Urinary bladder (tissue), 4 donors: ENCODE results near the gene HS2ST1. TPM values are rescaled to one million over a fixed set of nuclear protein-coding genes. Genes with fewer than 3 reads are reported as not detected.
"Not testable (repeated sequence)": the region's sequence is repeated elsewhere in the genome, so short reads cannot be mapped to it uniquely, and the experiment has no call there.

Source experiments
- DNase-seq: peaks from one replicate; pipeline ENCODE4 v3.0.0-alpha.2; 2015; ENCODE audit errors: extremely low spot score
- H3K27ac ChIP-seq: one replicate; pipeline ENCODE4 v1.5.1; 2013; ENCODE audit warnings: low read depth, mild to moderate bottlenecking, moderate library complexity
- H3K36me3 ChIP-seq: one replicate; pipeline ENCODE4 v1.6.1; 2013; ENCODE audit warnings: mild to moderate bottlenecking, moderate library complexity; ENCODE audit not compliant: insufficient read depth
- H3K4me1 ChIP-seq: one replicate; pipeline ENCODE4 v1.6.1; 2013; ENCODE audit warnings: mild to moderate bottlenecking, moderate library complexity; ENCODE audit not compliant: insufficient read depth
- H3K4me3 ChIP-seq: one replicate; pipeline ENCODE4 v1.5.1; 2013; ENCODE audit warnings: low read depth, low read length
- WGBS: extraction: QIAGEN DNeasy Blood & Tissue Kit; methylation state at CpG from one replicate; pipeline ENCODE4 v1.1.7; 2013; 5-methylcytosine and 5-hydroxymethylcytosine counted together
- polyA plus RNA-seq: library from polyadenylated mRNA; stranded (reverse); fragments of 200-250 nt; gene quantifications from one replicate; pipeline ENCODE4 v1.2.3, GENCODE V29; 2013
- total RNA-seq: library from RNA; depleted of rRNA; stranded (reverse); fragments of >200 nt; gene quantifications from one replicate; pipeline ENCODE4 v1.2.3, GENCODE V29; 2014
- donor health status: healthy with polysubstance abuse.
- donor health status: healthy.

The HS2ST1 gene
- total and polyA plus RNA-seq, 2 donors: 12.1 to 36.9 TPM

DNA sequence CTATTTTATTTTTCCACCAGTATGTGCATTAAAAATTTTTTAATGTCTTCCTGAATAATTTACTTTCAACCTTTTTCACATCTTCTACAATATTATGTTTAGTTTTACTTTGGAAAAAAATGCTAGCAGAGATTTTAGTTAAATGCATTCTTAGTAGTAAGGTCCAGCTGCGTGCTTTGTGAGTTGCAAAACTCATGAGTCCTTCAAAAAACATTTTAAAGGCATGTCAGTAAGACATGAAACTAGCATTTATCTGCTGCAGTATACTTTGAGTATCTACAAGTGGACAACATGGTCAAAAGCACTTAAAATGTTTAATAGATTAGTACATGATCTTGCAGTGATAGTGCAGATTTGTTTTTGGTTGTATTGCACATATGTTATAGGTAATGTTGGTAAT, 139.0 kb downstream of the HS2ST1 start:
- H3K4me3 ChIP-seq: no peak overlapping the region
- no peak overlapping the region for H3K27ac ChIP-seq
- 78% methylated on average over 1 of the region's 1 CpG for WGBS
- DNase-seq: no peak
- H3K4me1 ChIP-seq: no peaks in the 10 kb centered on the region
- no peaks in the 10 kb centered on the region for H3K36me3 ChIP-seq

DNA sequence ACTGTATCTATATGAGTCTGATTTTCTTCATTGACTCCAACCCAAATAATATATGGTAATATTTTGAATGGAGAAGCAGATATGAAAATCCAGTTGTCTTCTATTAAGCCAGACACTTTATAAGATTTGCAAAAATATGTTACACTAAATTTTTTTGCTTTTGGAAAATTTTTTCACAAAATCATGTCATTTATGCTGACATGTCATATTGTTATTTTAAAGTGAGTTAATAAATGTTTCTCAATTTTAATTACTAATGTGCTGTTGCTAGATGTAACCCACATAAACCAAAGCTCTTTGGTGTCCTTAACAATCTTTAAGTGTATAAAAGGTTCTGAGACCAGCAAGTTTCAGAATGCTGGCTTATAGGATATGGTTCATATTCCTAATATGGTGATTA, 142.5 kb downstream of the HS2ST1 start:
- H3K36me3 ChIP-seq: no peaks in the 10 kb centered on the region
- H3K27ac ChIP-seq: no peak overlapping the region
- no peak for DNase-seq
- no peak overlapping the region for H3K4me3 ChIP-seq
- no peaks in the 10 kb centered on the region for H3K4me1 ChIP-seq

DNA sequence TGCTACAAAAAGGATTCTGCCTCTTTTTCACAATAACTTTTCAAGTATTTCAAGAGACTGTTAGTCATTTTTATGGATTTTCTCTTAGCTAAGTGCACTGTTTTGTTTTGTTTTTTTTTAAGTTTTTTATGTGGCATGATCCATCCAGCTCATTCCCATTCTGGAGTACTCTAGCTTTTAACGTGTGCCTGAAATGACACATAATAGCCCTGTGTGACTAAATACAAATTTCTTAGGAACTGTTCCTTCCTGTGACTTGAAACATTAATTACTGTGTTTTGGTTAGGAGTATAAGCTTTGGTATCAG, 143.9 kb downstream of the HS2ST1 start:
- Histone ChIP-seq H3K27ac (no peak overlapping the region), H3K4me3 (no peak overlapping the region), H3K4me1 (no peaks in the 10 kb centered on the region), H3K36me3 (no peaks in the 10 kb centered on the region)
- 54% methylated on average over 1 of the region's 1 CpG for WGBS
- no peak for DNase-seq

DNA sequence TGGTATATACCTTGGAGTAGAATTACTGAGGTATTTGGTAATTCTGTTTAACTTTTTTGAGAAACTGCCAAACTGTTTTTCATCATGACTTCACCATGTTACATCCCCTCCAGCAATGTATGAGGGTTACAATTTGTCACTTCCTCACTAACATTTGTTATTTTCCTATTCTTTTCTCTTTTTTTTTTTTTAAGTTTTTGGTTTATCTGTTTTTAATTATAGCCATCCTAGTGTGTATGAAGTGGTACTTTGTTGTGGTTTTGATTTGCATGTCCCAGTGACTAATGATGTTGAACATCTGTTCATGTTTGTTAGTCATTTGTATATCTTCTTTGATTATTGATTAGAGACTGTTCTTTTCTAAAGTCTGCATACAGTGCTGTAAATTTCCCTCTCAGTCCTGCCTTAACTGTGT, 147.3 kb downstream of the HS2ST1 start:
- H3K27ac ChIP-seq: no peak overlapping the region
- no peak overlapping the region for H3K4me3 ChIP-seq
- H3K36me3 ChIP-seq: no peaks in the 10 kb centered on the region
- no peaks in the 10 kb centered on the region for H3K4me1 ChIP-seq
- DNase-seq: no peak

DNA sequence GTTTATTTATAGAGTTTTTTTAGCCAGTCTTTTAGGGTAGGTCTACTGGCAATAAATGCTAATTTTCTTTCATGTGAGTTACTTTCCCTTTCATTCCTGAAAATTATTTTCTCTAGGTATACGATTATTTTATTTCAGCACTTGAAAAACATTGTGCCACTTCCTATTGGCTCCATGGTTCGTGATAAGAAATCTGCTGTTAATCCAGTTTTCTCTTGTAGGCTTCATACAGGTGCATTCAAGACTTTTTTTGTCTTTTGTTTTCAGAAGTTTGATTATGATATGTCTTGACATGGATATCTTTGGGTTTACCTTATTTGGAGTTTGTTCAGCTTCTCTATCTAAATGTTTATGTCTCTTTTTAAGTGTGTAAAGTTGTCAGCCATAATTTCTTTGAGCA, 148.3 kb downstream of the HS2ST1 start:
- H3K4me3 ChIP-seq: no peak overlapping the region
- DNase-seq: no peak
- H3K27ac ChIP-seq: no peak overlapping the region
- H3K4me1 ChIP-seq: no peaks in the 10 kb centered on the region
- 93% methylated on average over 2 of the region's 2 CpGs for WGBS
- H3K36me3 ChIP-seq: no peaks in the 10 kb centered on the region

DNA sequence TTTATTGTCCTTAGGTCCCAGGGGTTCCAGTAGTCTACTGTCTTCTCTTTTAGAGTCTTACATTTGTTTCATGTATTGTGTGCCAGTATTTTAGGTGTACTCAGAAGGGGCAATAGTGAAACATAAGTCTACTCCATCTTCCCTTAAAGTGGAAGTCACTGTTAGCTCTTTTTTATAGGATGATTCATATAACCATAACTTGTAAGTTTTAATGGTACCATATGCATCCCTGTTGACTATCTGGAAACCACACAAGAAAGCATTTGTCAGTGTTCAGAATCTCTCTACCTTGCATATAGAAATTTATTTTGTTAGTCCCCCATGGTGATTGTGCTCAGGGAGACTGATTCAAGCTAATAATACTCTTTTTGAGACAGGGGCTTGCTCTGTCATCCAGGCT, 149.9 kb downstream of the HS2ST1 start:
- DNase-seq: no peak
- no peaks in the 10 kb centered on the region for H3K4me1 ChIP-seq
- no peak overlapping the region for H3K4me3 ChIP-seq
- H3K27ac ChIP-seq: no peak overlapping the region
- H3K36me3 ChIP-seq: no peaks in the 10 kb centered on the region

DNA sequence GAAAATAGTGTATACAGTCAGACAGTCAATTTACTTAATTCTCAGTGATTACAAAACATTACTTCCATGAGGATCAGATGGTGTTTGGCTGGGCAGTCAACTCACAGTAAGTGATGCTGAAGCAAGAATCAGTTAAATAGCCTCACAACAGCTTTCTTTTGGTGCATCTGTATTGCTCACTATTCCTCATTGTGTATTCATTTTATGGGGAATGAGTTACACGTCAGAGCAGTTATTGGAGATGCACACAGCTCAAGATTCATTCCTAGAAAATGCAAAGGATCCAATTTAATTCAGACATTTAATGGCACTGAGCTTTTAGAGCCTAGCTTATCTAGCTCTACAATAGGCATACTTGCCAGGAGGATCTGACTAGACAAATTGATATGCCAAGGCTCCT, 150.6 kb downstream of the HS2ST1 start:
- 84% methylated on average over 1 of the region's 1 CpG for WGBS
- H3K36me3 ChIP-seq: no peaks in the 10 kb centered on the region
- no peak overlapping the region for H3K4me3 ChIP-seq
- no peak overlapping the region for H3K27ac ChIP-seq
- H3K4me1 ChIP-seq: no peaks in the 10 kb centered on the region
- DNase-seq: no peak

DNA sequence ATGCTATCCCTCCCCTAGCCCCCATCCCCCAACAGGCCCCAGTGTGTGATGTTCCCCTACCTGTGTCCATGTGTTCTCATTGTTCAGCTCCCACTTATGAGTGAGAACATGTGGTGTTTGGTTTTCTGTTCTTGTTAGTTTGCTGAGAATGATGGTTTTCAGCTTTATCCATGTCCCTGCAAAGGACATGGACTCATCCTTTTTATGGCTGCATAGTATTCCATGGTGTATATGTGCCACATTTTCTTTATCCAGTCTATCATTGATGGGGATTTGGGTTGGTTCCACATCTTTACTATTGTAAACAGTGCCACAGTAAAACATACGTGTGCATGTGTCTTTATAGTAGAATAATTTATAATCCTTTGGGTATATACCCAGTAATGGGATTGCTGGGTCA, 152.3 kb downstream of the HS2ST1 start:
- WGBS: 93% methylated on average over 1 of the region's 1 CpG

DNA sequence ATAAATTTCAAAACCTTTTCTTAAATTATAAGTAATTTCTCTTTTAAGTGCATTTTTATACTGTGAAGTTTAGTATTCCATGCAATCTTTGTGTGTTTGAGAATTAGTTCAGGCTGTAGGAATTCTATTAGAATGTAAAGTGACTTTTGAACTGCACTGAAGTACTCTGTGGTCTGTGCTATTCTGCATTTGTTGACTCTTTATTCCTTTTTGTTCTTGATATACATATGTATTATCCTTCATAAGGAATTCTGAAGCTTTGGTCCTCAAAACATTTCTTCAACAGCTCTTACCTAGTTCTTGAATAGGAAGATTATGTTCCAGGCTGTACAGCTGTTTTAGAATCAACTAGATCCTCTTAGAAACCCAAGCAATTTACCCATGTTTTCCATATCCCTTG, 158.0 kb downstream of the HS2ST1 start:
- H3K4me1 ChIP-seq: no peaks in the 10 kb centered on the region
- H3K4me3 ChIP-seq: no peak overlapping the region
- H3K27ac ChIP-seq: no peak overlapping the region
- H3K36me3 ChIP-seq: no peaks in the 10 kb centered on the region
- no peak for DNase-seq

More for the DNA sequence above, 152.3 kb downstream of the HS2ST1 start:
- not testable (repeated sequence) for H3K27ac ChIP-seq, DNase-seq, H3K4me1 ChIP-seq, H3K4me3 ChIP-seq, H3K36me3 ChIP-seq

DNA sequence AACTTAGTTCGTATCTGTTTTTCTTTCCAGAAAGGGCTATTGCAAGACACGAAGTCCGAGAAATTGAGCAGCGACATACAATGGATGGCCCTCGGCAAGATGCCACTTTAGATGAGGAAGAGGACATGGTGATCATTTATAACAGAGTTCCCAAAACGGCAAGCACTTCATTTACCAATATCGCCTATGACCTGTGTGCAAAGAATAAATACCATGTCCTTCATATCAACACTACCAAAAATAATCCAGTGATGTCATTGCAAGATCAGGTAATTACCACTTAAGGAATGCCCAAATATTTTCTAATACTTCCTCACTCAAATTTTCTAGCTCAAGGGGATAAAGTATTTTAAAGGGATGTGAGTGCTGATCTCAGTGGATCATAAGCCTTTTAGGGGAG, 158.5 kb downstream of the HS2ST1 start:
- Histone ChIP-seq H3K4me1 (no peaks in the 10 kb centered on the region), H3K27ac (no peak overlapping the region), H3K36me3 (no peaks in the 10 kb centered on the region), H3K4me3 (no peak overlapping the region)
- 95% methylated on average over 7 of the region's 7 CpGs for WGBS
- no peak for DNase-seq

DNA sequence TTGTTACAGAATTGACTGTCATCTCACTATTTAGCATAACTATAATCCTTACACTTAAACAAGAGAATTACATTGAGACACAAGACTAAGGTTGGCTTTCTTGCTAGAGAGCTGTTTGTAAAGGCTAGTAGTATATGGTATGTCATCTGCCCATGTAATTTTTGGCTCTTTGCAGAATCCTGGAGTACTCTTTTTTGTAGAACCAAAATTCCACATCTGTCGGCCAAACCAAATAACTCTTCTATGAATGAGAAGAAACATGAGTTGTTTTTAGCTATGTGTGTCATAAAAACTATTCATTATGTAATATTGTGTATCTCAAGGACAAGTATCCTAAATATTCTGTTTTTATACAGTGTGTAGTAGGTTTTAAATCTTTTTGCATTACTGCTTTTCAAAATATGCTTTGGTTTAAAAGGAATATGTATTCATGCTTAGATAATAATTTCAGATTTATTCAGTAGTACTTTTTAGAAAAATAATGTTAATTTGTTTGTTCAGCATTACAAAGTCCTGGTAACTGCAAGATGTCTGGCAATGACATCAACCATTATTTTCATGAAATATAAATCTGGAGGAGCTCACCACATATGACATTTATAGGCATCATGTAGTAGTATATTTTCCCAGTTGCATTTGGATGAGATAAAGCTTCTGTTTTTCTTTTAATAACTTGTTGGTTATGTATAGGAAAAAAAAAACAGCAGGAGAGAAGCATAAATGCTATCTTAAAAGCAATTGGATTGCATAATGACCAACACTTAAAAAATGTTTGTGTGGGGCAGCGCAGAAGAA, 159.8 kb downstream of the HS2ST1 start:
- 69% methylated on average over 2 of the region's 2 CpGs for WGBS
- no peak for DNase-seq

DNA sequence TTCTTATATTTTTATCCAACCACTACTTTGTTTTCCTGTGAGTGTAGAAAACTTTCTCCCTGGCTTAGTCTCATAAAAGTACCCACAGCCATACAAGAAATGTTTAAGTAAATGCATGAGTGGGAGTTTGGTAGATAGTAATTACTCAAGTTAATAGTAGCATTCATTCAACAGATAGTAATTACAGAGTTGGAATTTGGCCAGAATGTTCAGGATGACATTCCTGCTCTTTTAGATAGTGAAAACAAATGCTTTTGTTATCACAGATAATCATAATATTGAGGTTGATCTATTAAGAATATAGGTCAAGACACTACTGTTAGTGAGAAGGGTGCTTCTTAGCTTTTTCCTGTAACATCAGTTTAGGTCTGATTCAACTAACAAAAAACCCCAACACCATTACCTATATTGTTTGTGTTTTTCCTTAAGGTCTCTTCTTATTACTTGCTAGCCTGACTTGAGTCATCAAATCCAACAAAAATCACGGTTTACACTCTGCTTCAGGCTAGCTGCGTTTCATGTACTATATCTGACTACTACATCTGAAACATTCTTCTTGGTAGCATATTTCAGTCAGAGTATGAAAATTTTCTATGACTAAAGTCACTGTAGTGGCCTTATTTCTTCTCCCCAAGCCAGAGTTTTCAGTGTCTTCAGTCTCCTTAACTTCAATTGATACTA, 163.7 kb downstream of the HS2ST1 start:
- Histone ChIP-seq H3K4me1 (no peaks in the 10 kb centered on the region), H3K36me3 (no peaks in the 10 kb centered on the region), H3K4me3 (no peak overlapping the region), H3K27ac (no peak overlapping the region)
- 79% methylated on average over 2 of the region's 2 CpGs for WGBS
- no peak for DNase-seq

More for the DNA sequence above, 159.8 kb downstream of the HS2ST1 start:
- Histone ChIP-seq H3K36me3 (no peaks in the 10 kb centered on the region), H3K4me1 (no peaks in the 10 kb centered on the region), H3K27ac (no peak overlapping the region), H3K4me3 (no peak overlapping the region)

DNA sequence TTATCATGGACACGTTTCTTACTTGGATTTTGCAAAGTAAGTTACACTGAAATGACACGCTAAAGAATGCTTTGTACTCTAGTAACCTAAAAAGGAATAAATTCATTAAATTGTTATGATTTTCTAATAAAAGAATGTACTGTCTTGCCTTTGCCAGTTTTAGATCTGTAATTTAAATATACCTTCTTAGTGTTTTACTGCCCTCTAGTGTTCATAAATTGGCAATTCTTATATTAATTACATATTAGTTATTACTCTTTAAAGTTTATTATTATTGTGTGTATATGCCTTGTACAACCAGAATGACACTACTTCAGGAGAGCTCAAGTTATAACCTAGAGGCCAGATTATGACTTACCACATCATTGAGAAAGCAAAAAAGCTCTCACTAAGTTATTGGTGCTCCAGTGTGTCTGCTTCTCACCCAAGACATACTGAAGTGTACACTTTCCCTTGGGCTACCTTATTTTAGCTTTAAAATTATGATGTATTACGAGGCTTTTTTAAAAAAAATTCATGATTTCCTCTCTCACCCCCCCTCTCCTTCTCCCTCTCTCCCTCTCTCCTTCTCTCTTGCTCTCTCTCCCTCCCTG, 169.9 kb downstream of the HS2ST1 start:
- no peak overlapping the region for H3K4me3 ChIP-seq
- no peaks in the 10 kb centered on the region for H3K36me3 ChIP-seq
- 21% methylated on average over 3 of the region's 3 CpGs for WGBS
- H3K4me1 ChIP-seq: no peaks in the 10 kb centered on the region
- H3K27ac ChIP-seq: no peak overlapping the region
- DNase-seq: peak; percentile 11

DNA sequence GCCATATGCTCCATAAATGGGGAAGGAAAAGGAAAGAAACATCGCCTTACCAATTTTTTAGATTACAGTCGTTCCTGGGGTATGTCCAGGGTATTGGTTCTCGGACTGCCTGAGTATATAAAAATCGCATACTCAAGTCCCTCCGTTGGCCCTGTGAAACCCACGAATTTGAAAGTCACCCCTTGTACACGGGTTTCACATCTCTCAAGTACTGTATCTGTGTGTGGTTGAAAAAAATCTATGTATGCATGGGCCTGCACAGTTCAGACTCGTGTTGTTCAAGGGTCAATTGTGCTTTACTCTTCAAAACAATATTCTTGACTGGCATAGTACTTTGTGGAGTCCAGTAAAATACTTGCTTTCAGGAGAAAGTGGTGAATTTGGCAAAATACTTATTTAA, 171.7 kb downstream of the HS2ST1 start:
- DNase-seq: no peak
- 92% methylated on average over 8 of the region's 8 CpGs for WGBS
- Histone ChIP-seq H3K27ac (no peak overlapping the region), H3K4me3 (no peak overlapping the region), H3K36me3 (no peaks in the 10 kb centered on the region), H3K4me1 (no peaks in the 10 kb centered on the region)
